Lung (tissue), 12 donors: Measurements from ENCODE around the gene DIS3L2. TPM values are rescaled to one million over a fixed set of nuclear protein-coding genes. Genes with fewer than 3 reads are reported as not detected.
"Not testable (repeated sequence)": the region's sequence is repeated elsewhere in the genome, so short reads cannot be mapped to it uniquely, and the experiment has no call there.

ENCODE experiments used
- ATAC-seq: fragments of 200-7000 bp; cut with Tn5 transposase; one replicate; pipeline ENCODE4 v1.9.1; 2020; ENCODE audit warnings: moderate number of reproducible peaks; ENCODE audit not compliant: insufficient read depth, low FRiP score
- DNase-seq, 3 donors: peaks; one replicate each; pipeline ENCODE4 v3.0.0-alpha.2; 2013 to 2017
- H3K27ac ChIP-seq, 2 donors: one replicate each; pipeline ENCODE4 v1.5.1; 2013; ENCODE audit warnings: mild to moderate bottlenecking in 2 of 2, moderate library complexity in 2 of 2, control low read depth in 1 of 2, inconsistent platforms in 1 of 2, low read depth in 1 of 2, low read length in 1 of 2
- H3K27me3 ChIP-seq, 3 donors: one replicate each; pipeline ENCODE4 v1.5.1; 2013; ENCODE audit warnings: low read length in 2 of 3; ENCODE audit not compliant: control insufficient read depth in 3 of 3, insufficient read depth in 3 of 3
- H3K36me3 ChIP-seq, 4 donors: one replicate each; pipeline ENCODE4 v1.5.1; 2013; ENCODE audit warnings: low read length in 4 of 4, mild to moderate bottlenecking in 1 of 4, moderate library complexity in 1 of 4; ENCODE audit not compliant: control insufficient read depth in 4 of 4, insufficient read depth in 4 of 4
- H3K4me1 ChIP-seq, 5 donors: one replicate each; pipeline ENCODE4 v1.5.1; 2013; ENCODE audit warnings: low read length in 5 of 5, mild to moderate bottlenecking in 2 of 5, moderate library complexity in 1 of 5; ENCODE audit not compliant: control insufficient read depth in 5 of 5, insufficient read depth in 5 of 5
- H3K4me3 ChIP-seq: one replicate; pipeline ENCODE4 v1.5.1; 2013; ENCODE audit warnings: mild to moderate bottlenecking, control low read depth, moderate library complexity
- H3K9ac ChIP-seq, 2 donors: one replicate each; pipeline ENCODE4 v1.5.1; 2013; ENCODE audit warnings: low read length in 2 of 2, control low read depth in 1 of 2; ENCODE audit not compliant: insufficient read depth in 1 of 2
- H3K9me3 ChIP-seq, 4 donors: one replicate each; pipeline ENCODE4 v1.5.1; 2013; ENCODE audit warnings: low read length in 3 of 4, mild to moderate bottlenecking in 1 of 4, moderate library complexity in 1 of 4; ENCODE audit not compliant: control insufficient read depth in 4 of 4, insufficient read depth in 3 of 4
- CTCF ChIP-seq: IDR thresholded peaks from 2 replicates; pipeline ENCODE4 v1.5.1; 2012; ENCODE audit warnings: mild to moderate bottlenecking; ENCODE audit errors: control extremely low read depth, extremely low read depth
- WGBS, 2 donors: extraction: QIAGEN DNeasy Blood & Tissue Kit; methylation state at CpG; one replicate each; pipeline ENCODE4 v1.1.7; 2013; 5-methylcytosine and 5-hydroxymethylcytosine counted together
- polyA plus RNA-seq, 2 donors: library from polyadenylated mRNA; stranded (reverse); fragments of 200-250 nt; gene quantifications; one replicate each; pipeline ENCODE4 v1.2.1, GENCODE V29; 2013
- total RNA-seq, 2 donors: library from RNA; depleted of rRNA in 1 of 2; stranded (reverse); fragments of >200 nt in 1 of 2; gene quantifications; one replicate each; pipeline ENCODE4 v1.2.1, GENCODE V29; 2014 to 2021
- donor health status: control.
- donor health status: control.
- donor health status: Bipolar disorder and iron deficiency.
- donor health status: healthy.
- donor health status: DM: yes; HTN: yes; CAD: no.

Gene DIS3L2
- total and polyA plus RNA-seq, 4 donors: 12.7 to 41.0 (median 31.1) TPM

- no peak for ATAC-seq
- Histone ChIP-seq H3K27ac (no peak overlapping the region), H3K4me1 (peaks cover 0 to 4% (median 0%) of the 10 kb centered on the region in 5 donors), H3K9me3 (peaks cover 0 to 2% (median 0%) of the 10 kb centered on the region in 4 donors), H3K4me3 (no peak overlapping the region), H3K27me3 (no peaks in the 10 kb centered on the region), H3K36me3 (no peaks in the 10 kb centered on the region), H3K9ac (no peak overlapping the region)
- no peak for TF ChIP-seq CTCF
- 90 to 92% methylated on average over 15 of the region's 15 CpGs for WGBS, 2 donors
- no peak for DNase-seq
Measured at GRCh38 chr2:232368311-232368731, 406.8 kb downstream of the DIS3L2 start.

- peaks cover 0 to 2% (median 0%) of the 10 kb centered on the region in 4 donors for H3K9me3 ChIP-seq
- WGBS, 2 donors: 75 to 85% methylated on average over 15 of the region's 15 CpGs
- H3K9ac ChIP-seq: no peak overlapping the region
- peaks cover 0 to 3% (median 0%) of the 10 kb centered on the region in 5 donors for H3K4me1 ChIP-seq
- no peak overlapping the region for H3K4me3 ChIP-seq
- no peak for TF ChIP-seq CTCF
- no peaks in the 10 kb centered on the region for H3K36me3 ChIP-seq
- no peak overlapping the region for H3K27ac ChIP-seq
- no peak for DNase-seq
- H3K27me3 ChIP-seq: no peaks in the 10 kb centered on the region
- no peak for ATAC-seq
Measured at GRCh38 chr2:232369126-232369951, 407.8 kb downstream of the DIS3L2 start.

GRCh38 chr2:232370007-232370406 is 408.5 kb downstream of the DIS3L2 start:
- not testable (repeated sequence) for H3K4me3 ChIP-seq, ATAC-seq, H3K9ac ChIP-seq, H3K36me3 ChIP-seq, H3K9me3 ChIP-seq, DNase-seq, H3K27me3 ChIP-seq, H3K4me1 ChIP-seq, H3K27ac ChIP-seq
- WGBS, 2 donors: 28 to 56% methylated on average over 8 to 10 of the region's 12 CpGs

GRCh38 chr2:232372231-232373208 is 411.0 kb downstream of the DIS3L2 start:
- 83 to 90% methylated on average over 18 of the region's 18 CpGs for WGBS, 2 donors

More at GRCh38 chr2:232372231-232373208, 411.0 kb downstream of the DIS3L2 start:
- H3K9ac ChIP-seq: no peak overlapping the region
- no peak for TF ChIP-seq CTCF
- peaks cover 0 to 2% (median 0%) of the 10 kb centered on the region in 4 donors for H3K9me3 ChIP-seq
- H3K27me3 ChIP-seq: no peaks in the 10 kb centered on the region
- no peaks in the 10 kb centered on the region for H3K4me1 ChIP-seq
- H3K36me3 ChIP-seq: no peaks in the 10 kb centered on the region
- no peak overlapping the region for H3K4me3 ChIP-seq
- H3K27ac ChIP-seq: no peak overlapping the region
- DNase-seq (no peak), ATAC-seq (no peak)
